ENCODE data around the gene RFX8. TPM values are rescaled to one million over a fixed set of nuclear protein-coding genes. Genes with fewer than 3 reads are reported as not detected.

RFX8 gene
- total and polyA plus RNA-seq, 11 donors = 0.12 to 2.0 (median 0.34) TPM; not detected in 5

GRCh38 chr2:101415220-101415619, 59.7 kb downstream of the RFX8 start:
- H3K4me1 ChIP-seq = peaks cover 0 to 4% (median 0%) of the 10 kb centered on the region in 12 donors
- ATAC-seq = no peak
- intact Hi-C loops (cut with DNase I) = loop anchor here in 8 of 10 donors (5.0 to 10.0 kb wide), 7 partner anchors 87 to 1040 kb away; partner anchors contain the start of gene MAP4K4 (in 2 of the 8)

GRCh38 chr2:101412092-101412694, 62.7 kb downstream of the RFX8 start:
- WGBS, 4 donors = 88 to 92% (median 90%) methylated on average over 9 of the region's 9 CpGs
- intact Hi-C loops (cut with DNase I) = loop anchor here in 2 of 10 donors (10.0 kb wide), 2 partner anchors 283 to 1043 kb away; partner anchors contain the start of gene MAP4K4 (in 1 of the 2)

More at GRCh38 chr2:101415220-101415619, 59.7 kb downstream of the RFX8 start:
- Histone ChIP-seq H3K27me3 (no peaks in the 10 kb centered on the region), H3K4me3 (no peak overlapping the region), H3K9me3 (no peaks in the 10 kb centered on the region), H3K36me3 (no peaks in the 10 kb centered on the region), H3K27ac (no peak overlapping the region)
- WGBS, 4 donors = 93 to 100% (median 99%) methylated on average over 2 of the region's 2 CpGs
- no peak for DNase-seq
- no peak for TF ChIP-seq POLR2A (IDR thresholded peaks at IDR 0.05)
- TF ChIP-seq, protein P1, sequence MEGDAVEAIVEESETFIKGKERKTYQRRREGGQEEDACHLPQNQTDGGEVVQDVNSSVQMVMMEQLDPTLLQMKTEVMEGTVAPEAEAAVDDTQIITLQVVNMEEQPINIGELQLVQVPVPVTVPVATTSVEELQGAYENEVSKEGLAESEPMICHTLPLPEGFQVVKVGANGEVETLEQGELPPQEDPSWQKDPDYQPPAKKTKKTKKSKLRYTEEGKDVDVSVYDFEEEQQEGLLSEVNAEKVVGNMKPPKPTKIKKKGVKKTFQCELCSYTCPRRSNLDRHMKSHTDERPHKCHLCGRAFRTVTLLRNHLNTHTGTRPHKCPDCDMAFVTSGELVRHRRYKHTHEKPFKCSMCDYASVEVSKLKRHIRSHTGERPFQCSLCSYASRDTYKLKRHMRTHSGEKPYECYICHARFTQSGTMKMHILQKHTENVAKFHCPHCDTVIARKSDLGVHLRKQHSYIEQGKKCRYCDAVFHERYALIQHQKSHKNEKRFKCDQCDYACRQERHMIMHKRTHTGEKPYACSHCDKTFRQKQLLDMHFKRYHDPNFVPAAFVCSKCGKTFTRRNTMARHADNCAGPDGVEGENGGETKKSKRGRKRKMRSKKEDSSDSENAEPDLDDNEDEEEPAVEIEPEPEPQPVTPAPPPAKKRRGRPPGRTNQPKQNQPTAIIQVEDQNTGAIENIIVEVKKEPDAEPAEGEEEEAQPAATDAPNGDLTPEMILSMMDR (IDR thresholded peaks at IDR 0.05) = no peak

GRCh38 chr2:101410746-101411145, 64.2 kb downstream of the RFX8 start:
- no peak overlapping the region for H3K4me3 ChIP-seq
- no peak for DNase-seq
- no peaks in the 10 kb centered on the region for H3K27me3 ChIP-seq
- ATAC-seq = no peak
- intact Hi-C loops (cut with DNase I) = loop anchor here in 2 of 10 donors (10.0 kb wide), 2 partner anchors 284 to 1044 kb away; partner anchors contain the start of gene MAP4K4 (in 1 of the 2)
- H3K9me3 ChIP-seq = no peaks in the 10 kb centered on the region
- 67 to 78% (median 72%) methylated on average over 5 of the region's 5 CpGs for WGBS, 4 donors
- H3K27ac ChIP-seq = no peak overlapping the region
- peaks cover 0 to 5% (median 0%) of the 10 kb centered on the region in 12 donors for H3K4me1 ChIP-seq
- no peak for TF ChIP-seq POLR2A (IDR thresholded peaks at IDR 0.05)
- TF ChIP-seq, protein P1 (IDR thresholded peaks at IDR 0.05) = no peak
- H3K36me3 ChIP-seq = no peaks in the 10 kb centered on the region

More at GRCh38 chr2:101412092-101412694, 62.7 kb downstream of the RFX8 start:
- TF ChIP-seq, protein P1 (IDR thresholded peaks at IDR 0.05) = no peak
- TF ChIP-seq POLR2A (IDR thresholded peaks at IDR 0.05) = no peak
- Histone ChIP-seq H3K27ac (no peak overlapping the region), H3K4me3 (no peak overlapping the region), H3K27me3 (no peaks in the 10 kb centered on the region), H3K9me3 (no peaks in the 10 kb centered on the region), H3K36me3 (no peaks in the 10 kb centered on the region), H3K4me1 (no peaks in the 10 kb centered on the region)
- ATAC-seq = no peak
- no peak for DNase-seq

DNA sequence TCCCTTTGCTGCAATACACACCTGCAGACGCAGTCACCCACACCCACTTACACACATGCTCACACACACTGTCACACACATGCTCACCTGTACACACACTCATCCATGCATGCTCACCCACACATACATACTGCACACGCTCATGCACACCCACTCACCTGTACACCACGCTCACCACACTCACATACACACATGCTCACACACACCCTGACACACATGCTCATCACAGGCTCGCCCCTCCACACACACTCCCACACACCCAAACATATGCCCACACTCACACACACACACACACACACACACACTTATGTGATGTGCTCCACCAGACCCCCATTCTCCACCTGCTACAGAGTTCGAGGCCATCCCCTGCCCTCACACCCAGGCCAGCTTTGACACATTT, 64.8 kb downstream of the RFX8 start:
- no peak overlapping the region for H3K27ac ChIP-seq
- ATAC-seq = peak in 1 of 4 donors; percentile 36
- H3K4me1 ChIP-seq = peaks cover 0 to 11% (median 0%) of the 10 kb centered on the region in 12 donors
- intact Hi-C loops (cut with DNase I) = loop anchor here in 2 of 10 donors (10.0 kb wide), 2 partner anchors 285 to 1045 kb away; partner anchors contain the start of gene MAP4K4 (in 1 of the 2)
- TF ChIP-seq POLR2A (IDR thresholded peaks at IDR 0.05) = no peak
- TF ChIP-seq, protein P1 (IDR thresholded peaks at IDR 0.05) = no peak
- no peaks in the 10 kb centered on the region for H3K27me3 ChIP-seq
- H3K36me3 ChIP-seq = no peaks in the 10 kb centered on the region
- WGBS, 4 donors = 93 to 96% (median 94%) methylated on average over 5 of the region's 5 CpGs
- no peaks in the 10 kb centered on the region for H3K9me3 ChIP-seq
- H3K4me3 ChIP-seq = no peak overlapping the region
- DNase-seq = no peak
